ENCODE measurements around the gene EIF4B.

Gene EIF4B

GRCh38 chr12:53070877-53071492 lies 64.7 kb downstream of the EIF4B start:
- DNase-seq (ENCODE audit: low spot score): no peak

- DNase-seq (ENCODE audit: low spot score): no peak
Measured at GRCh38 chr12:53071591-53072551, 65.6 kb downstream of the EIF4B start.

GRCh38 chr12:53073881-53074280 lies 67.6 kb downstream of the EIF4B start:
- DNase-seq (ENCODE audit: low spot score): no peak

- no peak for DNase-seq (ENCODE audit: low spot score)
Measured at GRCh38 chr12:53074283-53074998, 68.2 kb downstream of the EIF4B start.

GRCh38 chr12:53074999-53075370 lies 68.7 kb downstream of the EIF4B start:
- no peak for DNase-seq (ENCODE audit: low spot score)

GRCh38 chr12:53076461-53076860 lies 70.2 kb downstream of the EIF4B start:
- DNase-seq (ENCODE audit: low spot score): no peak

- DNase-seq (ENCODE audit: low spot score): no peak
Measured at GRCh38 chr12:53077030-53077429, 70.8 kb downstream of the EIF4B start.

GRCh38 chr12:53078425-53079225 lies 72.4 kb downstream of the EIF4B start:
- DNase-seq (ENCODE audit: low spot score): peak; percentile 36

- peak; percentile 96 for DNase-seq (ENCODE audit: low spot score)
Measured at GRCh38 chr12:53079226-53080117, 73.2 kb downstream of the EIF4B start, which contains the start of gene SPRYD3. Gene SPRYD3 (minus strand): TSS chr12:53079390. CDS start chr12:53079333, 57 bp downstream.

- no peak for DNase-seq (ENCODE audit: low spot score)
Measured at GRCh38 chr12:53082637-53083175, 76.5 kb downstream of the EIF4B start.

- DNase-seq (ENCODE audit: low spot score): no peak
Measured at GRCh38 chr12:53086361-53086760, 80.1 kb downstream of the EIF4B start.

- DNase-seq (ENCODE audit: low spot score): no peak
Measured at GRCh38 chr12:53090105-53090504, 83.8 kb downstream of the EIF4B start.

- no peak for DNase-seq (ENCODE audit: low spot score)
Measured at GRCh38 chr12:53090554-53090953, 84.3 kb downstream of the EIF4B start.

GRCh38 chr12:53091756-53092155 lies 85.5 kb downstream of the EIF4B start:
- no peak for DNase-seq (ENCODE audit: low spot score)

Data from pons (tissue), 1 donor.